NCI-H1930 (cell line): Measurements from ENCODE around the gene VASH2.
"Not testable (repeated sequence)": the region's sequence is repeated elsewhere in the genome, so short reads cannot be mapped to it uniquely, and the experiment has no call there.

Experiments
- DNase-seq, 2 experiments: peaks; one replicate each; lab custom pipeline; 2025; lab: John Stamatoyannopoulos, UW

VASH2 gene

GRCh38 chr1:212957546-212957945 is 7.2 kb downstream of the VASH2 start:
- DNase-seq = no peak

- DNase-seq = no peak
These were observed 7.8 kb downstream of the VASH2 start for GRCh38 chr1:212958175-212958574.

DNA sequence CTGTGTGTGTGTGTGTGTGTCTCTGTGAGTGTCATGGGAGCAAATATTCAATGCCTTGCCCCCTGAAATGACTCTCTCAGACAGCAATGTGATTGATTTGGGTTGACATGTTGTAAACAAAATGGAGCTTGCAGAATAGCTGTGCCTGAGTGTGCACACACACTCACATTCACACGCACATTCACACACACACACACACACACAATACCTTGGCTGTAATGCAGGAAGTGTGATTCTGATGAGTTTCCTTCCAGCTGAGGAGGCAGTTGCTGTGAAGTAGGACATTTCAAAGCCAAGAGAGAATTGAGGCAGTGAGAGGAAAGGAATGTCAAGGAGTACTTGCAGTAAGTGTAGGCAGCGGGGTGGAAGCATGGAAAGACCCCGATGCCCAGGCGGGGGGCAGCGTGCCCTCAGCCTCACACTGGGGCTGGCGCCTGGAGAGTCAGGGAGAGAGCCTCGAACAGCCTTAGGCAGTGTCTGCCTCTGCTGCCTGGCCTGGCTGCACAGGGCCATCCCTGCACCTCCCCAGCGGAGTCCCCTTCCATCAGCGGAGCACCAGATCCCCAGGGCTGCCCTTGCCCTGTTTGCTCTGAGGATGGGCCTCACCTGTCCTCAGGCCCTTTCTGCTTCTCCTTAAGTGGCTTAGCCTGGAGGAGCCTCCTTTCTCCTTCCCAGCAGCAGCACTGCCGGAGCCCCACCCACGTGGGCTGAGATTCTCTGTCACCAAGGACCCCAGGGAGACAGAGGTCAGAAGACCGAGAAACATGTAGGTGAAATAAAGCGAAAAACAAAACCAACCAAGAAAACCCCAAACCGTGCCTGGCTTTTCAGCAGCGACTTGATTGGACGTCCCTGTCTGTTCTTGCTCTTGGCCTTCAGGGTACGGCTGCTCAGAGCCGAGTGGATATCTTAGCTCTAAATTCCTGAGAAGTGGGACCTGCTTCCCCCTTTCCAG is 9.2 kb downstream of the VASH2 start:
- no peak for DNase-seq

GRCh38 chr1:212960932-212961331 is 10.6 kb downstream of the VASH2 start:
- no peak for DNase-seq

DNA sequence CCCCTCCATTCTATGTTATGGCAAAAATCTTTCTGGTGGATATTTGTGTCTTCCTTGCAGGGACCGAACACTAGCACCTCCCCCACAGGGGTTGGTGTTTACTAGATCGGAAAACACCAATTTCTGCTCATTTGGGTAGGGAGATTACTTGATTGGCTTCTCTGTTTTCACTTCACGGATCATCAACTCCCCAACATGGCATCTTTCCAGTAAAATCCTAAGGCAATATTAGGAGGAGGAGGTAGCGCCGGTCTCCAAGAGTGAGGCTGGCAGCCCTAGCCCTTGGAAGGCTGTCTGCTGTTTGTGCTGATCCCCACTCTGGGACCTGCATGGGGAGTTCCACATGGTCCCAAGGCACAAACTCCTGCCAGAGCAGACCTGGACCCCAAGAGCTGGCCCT is 12.2 kb downstream of the VASH2 start:
- no peak for DNase-seq

DNA sequence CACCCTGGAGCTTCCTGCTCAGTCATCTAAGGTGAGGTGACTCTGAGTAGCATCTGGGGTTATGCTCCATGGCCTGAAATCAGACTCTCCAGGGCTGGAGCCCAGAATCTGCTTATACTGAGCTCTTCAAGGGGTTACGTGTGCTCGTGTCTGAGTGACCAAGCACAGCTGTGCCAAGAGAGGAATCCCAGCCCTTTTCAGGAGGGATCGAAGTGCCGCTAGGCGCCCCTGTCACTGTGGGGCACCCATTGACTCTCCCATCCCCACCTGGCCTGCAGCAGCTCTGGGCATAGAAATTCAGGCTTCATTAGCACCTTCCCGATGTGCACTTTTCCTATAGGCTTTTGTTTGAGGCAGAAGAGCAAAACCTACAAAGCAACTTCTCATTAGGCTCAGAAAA is 13.8 kb downstream of the VASH2 start:
- no peak for DNase-seq

DNA sequence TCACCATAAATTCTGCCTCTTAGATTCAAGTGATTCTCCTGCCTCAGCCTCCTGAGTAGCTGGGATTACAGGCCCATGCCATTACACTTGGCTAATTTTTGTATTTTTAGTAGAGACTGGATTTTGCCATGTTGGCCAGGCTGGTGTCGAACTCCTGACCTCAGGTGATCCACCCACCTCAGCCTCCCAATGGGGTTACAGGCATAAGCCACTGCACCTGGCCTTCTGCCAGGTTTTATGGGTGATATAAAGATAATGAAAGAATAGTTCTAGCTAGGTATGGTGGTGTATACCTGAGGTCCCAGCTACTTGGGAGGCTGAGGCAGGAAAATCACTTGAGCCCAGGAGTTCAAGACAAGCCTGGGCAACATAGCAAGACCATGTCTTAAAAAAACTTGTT is 14.7 kb downstream of the VASH2 start:
- DNase-seq = not testable (repeated sequence)

- no peak for DNase-seq
These were observed 16.3 kb downstream of the VASH2 start for GRCh38 chr1:212966616-212967015.

DNA sequence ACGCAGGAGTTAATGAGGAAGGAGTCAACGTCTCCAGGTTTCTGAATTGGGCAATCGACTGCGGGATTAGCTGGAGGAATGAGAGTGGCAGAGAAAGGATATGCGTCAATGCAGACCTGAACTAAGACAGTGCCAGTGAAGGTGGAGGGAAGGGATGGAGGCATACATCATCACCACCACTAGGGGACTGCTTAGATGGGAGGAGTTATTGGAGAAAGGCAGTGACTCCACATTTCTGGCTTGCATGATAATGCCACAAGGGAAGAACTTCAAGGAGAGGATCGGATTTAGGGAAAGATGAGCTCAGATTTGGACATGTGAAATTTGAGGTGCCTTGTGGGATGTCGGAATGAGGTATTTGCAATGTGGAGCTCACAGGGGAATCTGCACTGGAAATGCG is 17.5 kb downstream of the VASH2 start:
- no peak for DNase-seq

DNA sequence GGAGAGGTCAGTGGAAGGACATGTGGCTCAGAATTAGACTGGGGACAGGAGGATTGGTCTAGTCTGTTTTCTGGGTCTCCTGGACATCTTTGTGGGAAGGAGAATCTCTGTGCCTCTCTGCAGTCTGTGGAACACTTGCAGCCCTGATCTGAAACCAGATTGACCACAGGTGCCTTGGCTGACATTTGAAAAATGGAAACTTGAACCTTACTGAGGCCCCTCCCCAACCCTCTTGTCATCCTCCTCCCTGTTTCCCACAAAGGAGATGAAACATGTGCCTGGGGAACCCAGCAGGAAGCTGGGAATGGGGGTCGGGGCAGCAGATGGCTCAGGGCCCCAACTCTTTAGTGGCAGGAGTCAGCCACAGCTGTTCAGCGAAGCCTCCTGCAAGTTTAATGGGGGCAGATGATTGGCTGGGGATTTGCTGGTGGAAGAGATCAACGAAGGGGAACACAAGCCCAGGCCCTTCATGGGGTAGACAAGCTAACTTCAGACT is 18.1 kb downstream of the VASH2 start:
- no peak for DNase-seq

DNA sequence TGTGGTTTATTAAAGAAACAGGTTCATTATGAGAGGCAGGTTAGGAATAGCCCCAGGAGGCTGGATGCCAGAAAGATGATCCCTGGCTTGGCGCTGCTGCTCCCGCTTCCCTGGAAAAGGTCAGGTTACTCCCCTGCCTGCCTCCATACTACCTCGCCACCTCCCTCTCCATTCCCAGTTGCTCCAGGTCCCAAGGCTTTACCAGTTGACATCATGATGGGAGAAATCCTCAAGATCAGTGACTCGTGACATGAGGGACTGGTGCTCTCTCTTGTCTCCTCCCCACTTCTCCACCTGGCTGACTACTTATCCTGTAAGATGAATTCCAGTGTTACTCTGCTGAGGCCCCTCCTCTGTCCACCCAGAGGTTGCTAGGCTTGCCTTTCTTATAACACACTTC is 19.7 kb downstream of the VASH2 start:
- no peak for DNase-seq

GRCh38 chr1:212971312-212971711 is 21.0 kb downstream of the VASH2 start:
- DNase-seq = no peak

- no peak for DNase-seq
These were observed 23.1 kb downstream of the VASH2 start for GRCh38 chr1:212973426-212973825.

- DNase-seq = no peak
These were observed 23.6 kb downstream of the VASH2 start for GRCh38 chr1:212973899-212974298.

DNA sequence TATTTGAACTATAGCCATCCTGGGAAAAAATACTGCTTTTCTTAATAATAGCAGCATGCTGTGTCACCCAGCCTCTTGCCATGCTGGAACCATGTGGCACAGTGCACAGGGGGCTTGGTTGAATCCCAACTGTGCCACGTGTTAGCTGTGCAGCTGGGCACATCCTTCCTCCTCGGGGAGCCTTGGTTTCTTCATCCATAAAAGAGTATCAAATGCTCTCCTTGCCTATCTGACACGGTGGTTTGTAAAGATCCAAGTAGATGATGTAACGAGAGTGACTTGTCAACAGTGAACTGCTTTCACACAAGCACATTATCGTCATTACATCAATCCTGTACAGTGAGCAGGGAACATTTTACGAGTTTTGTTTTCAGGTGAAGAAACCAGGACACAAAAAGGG is 24.4 kb downstream of the VASH2 start:
- DNase-seq = no peak

DNA sequence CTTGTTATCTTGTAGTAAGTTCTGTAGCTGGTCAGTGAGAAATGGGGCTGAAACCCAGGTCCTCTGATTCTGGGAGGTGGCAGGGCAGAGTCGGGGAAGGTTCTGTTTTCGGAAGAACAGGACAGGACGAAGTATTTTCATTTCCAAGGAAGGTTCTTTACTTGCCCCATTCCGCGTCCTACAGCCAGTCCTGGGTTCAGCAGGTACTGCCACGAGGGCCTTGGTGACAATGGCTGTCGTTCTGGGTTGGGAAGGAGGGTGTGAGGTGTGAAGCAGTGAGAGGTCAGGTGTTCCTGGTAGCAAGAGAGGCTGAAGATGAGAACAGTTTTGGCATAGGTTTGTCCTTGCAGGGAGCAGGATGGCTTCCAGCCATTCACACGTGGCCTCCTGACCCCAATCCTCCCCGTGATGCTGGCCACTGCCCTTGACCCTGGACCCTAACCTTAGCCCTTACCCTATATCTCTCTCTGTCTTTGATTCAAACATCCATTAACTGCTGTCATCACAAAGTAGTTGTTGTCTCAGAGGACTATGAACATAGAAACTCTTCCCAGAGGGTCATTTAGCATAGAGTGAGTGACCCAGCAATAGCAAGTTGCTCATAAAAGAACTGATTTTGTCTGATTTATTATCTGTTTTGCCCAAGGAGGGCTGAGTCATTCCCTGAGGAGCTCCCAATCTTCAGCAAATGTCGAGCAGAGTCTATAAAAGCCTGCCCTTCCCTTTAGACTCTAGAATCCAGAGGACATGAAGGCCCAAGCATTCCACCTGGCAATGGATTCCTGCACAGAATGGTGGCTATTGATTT is 25.0 kb downstream of the VASH2 start:
- no peak for DNase-seq

DNA sequence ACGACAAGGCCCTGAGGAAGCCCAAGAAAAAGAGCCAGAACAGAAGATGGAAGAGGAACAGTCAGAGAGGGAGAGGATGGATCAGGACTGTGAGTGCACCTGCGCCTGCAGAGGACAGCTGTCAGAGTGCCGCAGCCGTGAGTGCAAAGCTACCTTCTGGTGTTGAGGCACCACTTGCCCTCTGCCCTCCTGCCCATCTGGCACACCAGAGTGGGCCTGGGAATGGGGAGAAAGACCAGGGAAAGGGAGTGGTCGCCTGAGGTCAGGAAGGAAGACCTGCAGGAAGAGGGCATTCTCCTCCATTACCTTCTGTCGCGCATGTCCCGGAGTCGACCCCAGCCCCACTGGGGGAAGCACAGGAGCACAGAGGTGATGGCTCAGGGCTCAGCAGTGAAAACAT is 26.2 kb downstream of the VASH2 start:
- no peak for DNase-seq

GRCh38 chr1:212977781-212978645 is 27.7 kb downstream of the VASH2 start:
- no peak for DNase-seq

- DNase-seq = no peak
These were observed 29.2 kb downstream of the VASH2 start for GRCh38 chr1:212979340-212980122.

GRCh38 chr1:212980123-212980785 is 29.9 kb downstream of the VASH2 start:
- no peak for DNase-seq
